ENCODE data around the gene EOGT.

- TF ChIP-seq CTCF (IDR thresholded peaks at IDR 0.05) (no peak), POLR2A (IDR thresholded peaks at IDR 0.05) (no peak)
These were observed 17.0 kb downstream of the EOGT start for GRCh38 chr3:68996356-68996995.

All from Peyer's patch (tissue), 4 donors.